PC-9 (cell line): ENCODE results near the gene GALNT2. TPM values are rescaled to one million over a fixed set of nuclear protein-coding genes. Genes with fewer than 3 reads are reported as not detected.

ENCODE experiments used
- BruUV-seq: library from RNA; stranded (reverse); fragments of 400-500 nt; replicated peaks from 2 replicates; lab custom pipeline; 2021; lab: Mats Ljungman, UMichigan
- CTCF ChIA-PET: fragments of 300-600 bp; sonication (Branson Sonifier 250); formaldehyde crosslinking; loops from one replicate; lab custom pipeline; 2022; ENCODE audit warnings: antibody characterized with exemption; lab: Charles Lee
- POLR2A ChIA-PET: fragments of 300-600 bp; sonication (Branson Sonifier 250); formaldehyde crosslinking; loops from one replicate; lab custom pipeline; 2022; ENCODE audit warnings: antibody characterized with exemption; ENCODE audit not compliant: unreplicated experiment; lab: Charles Lee
- DNase-seq, 2 experiments: peaks; one replicate each; pipeline versions ENCODE4 v3.0.0 to v3.0.0-alpha.2; 2015 to 2022; ENCODE audit warnings: mixed read lengths in 1 of 2
- H2AFZ ChIP-seq: fragments of 200-600 bp; sonication (generic); 2 replicates; pipeline ENCODE4 v1.8.1; 2017; ENCODE audit warnings: antibody characterized with exemption
- H3F3A ChIP-seq: fragments of 200-600 bp; sonication (generic); 2 replicates; pipeline ENCODE4 v1.8.1; 2017; ENCODE audit warnings: antibody characterized with exemption, mild to moderate bottlenecking, low read depth; ENCODE audit not compliant: insufficient read depth
- H3K27ac ChIP-seq: fragments of 200-600 bp; sonication (generic); 2 replicates; pipeline ENCODE4 v1.6.1; 2016; ENCODE audit warnings: mixed run types
- H3K27me3 ChIP-seq: fragments of 200-600 bp; sonication (generic); 2 replicates; pipeline ENCODE4 v1.6.1; 2016; ENCODE audit warnings: low read depth, mixed run types; ENCODE audit not compliant: insufficient read depth
- H3K36me3 ChIP-seq: fragments of 200-600 bp; sonication (generic); 2 replicates; pipeline ENCODE4 v1.6.1; 2016; ENCODE audit warnings: low read depth, mixed run types
- H3K4me1 ChIP-seq: fragments of 200-600 bp; sonication (generic); replicated peaks from 2 replicates; pipeline ENCODE4 v1.6.1; 2016; ENCODE audit warnings: mixed run types; ENCODE audit not compliant: insufficient read depth
- H3K4me2 ChIP-seq: fragments of 200-600 bp; sonication (generic); 2 replicates; pipeline ENCODE4 v1.6.1; 2017; ENCODE audit warnings: mixed run types
- H3K4me3 ChIP-seq: fragments of 200-600 bp; sonication (generic); 2 replicates; pipeline ENCODE4 v1.6.1; 2016; ENCODE audit warnings: mixed run types
- H3K79me2 ChIP-seq: fragments of 200-600 bp; sonication (generic); 2 replicates; pipeline ENCODE4 v1.6.1; 2017; ENCODE audit warnings: low read depth, mixed run types
- H3K9me2 ChIP-seq: fragments of 200-600 bp; sonication (generic); 2 replicates; pipeline ENCODE4 v1.8.1; 2017; ENCODE audit warnings: mild to moderate bottlenecking; ENCODE audit not compliant: insufficient read depth
- H3K9me3 ChIP-seq: fragments of 200-600 bp; sonication (generic); 2 replicates; pipeline ENCODE4 v1.8.1; 2016; ENCODE audit warnings: low read depth; ENCODE audit not compliant: insufficient read depth
- H4K20me1 ChIP-seq: fragments of 200-600 bp; sonication (generic); 2 replicates; pipeline ENCODE4 v1.8.1; 2017; ENCODE audit not compliant: insufficient read depth
- EZH2 ChIP-seq: fragments of 200-600 bp; sonication (generic); IDR thresholded peaks from 2 replicates; pipeline ENCODE4 v1.8.0; 2017; ENCODE audit warnings: antibody characterized with exemption, low read depth
- intact Hi-C: fragments of 100-400 bp; cut with micrococcal nuclease; formaldehyde crosslinking; loops from one replicate; pipeline ENCODE4 v1.10.0; 2022; ENCODE audit not compliant: unreplicated experiment
- total RNA-seq: library from RNA; stranded (reverse); gene quantifications from 2 replicates; pipeline ENCODE4 v1.2.3, GENCODE V29; 2021
- TF ChIP-seq, protein P1 (sequence below): fragments of 200-600 bp; sonication (generic); conservative IDR thresholded peaks from 2 replicates; pipeline ENCODE4 v1.6.1; 2017; ENCODE audit warnings: mixed run types, antibody characterized with exemption, mild to moderate bottlenecking, moderate library complexity

Gene GALNT2
- total RNA-seq, 1 experiment from 2014 or later = 121 TPM

DNA sequence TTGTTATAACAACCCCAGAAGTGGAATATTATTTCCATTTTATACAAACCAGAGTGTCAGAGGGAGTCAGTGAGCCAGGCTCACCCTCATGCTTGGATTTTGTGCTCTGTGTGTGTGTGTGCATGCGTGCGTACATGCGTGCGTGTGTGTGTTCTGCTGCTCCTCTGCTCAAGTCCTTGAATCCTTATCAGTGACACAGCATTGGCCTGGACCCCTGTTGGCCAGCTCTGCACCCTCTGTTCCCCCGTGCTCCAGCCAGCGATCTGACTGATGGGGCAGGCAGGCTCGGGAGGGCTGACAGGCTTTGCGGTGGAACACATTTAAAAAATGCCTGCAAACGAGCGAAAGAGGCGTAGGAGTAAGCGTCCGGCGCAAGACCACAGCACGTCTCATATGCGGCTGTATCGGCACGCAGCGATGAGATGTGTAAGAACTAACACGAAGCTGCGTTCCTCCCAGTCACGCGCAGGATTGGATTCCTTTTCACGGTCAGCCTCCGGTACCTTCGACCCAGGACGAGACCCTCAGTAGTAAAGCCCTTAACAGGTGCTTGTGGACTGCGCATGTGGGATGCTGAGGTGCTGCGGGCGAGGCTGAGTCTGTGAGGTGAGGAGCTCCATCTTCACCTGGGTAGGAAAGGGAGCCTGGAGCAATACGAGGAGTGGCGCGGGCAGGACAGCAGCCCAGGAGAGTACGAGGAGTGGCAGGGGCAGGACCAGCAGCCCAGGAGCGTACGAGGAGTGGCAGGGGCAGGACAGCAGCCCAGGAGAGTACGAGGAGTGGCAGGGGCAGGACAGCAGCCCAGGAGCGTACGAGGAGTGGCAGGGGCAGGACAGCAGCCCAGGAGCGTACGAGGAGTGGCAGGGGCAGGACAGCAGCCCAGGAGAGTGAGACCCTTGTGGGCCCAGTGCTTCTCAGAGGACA, 130.9 kb downstream of the GALNT2 start:
- intact Hi-C loops = no loop called here
- no peaks in the 10 kb centered on the region for H3K9me3 ChIP-seq
- no peak overlapping the region for H2AFZ ChIP-seq
- H3K4me1 ChIP-seq = no peaks in the 10 kb centered on the region
- H3K4me2 ChIP-seq = no peak overlapping the region
- H3F3A ChIP-seq = no peaks in the 10 kb centered on the region
- no TSS peak for BruUV-seq
- no peak for DNase-seq
- H3K27me3 ChIP-seq = no peaks in the 10 kb centered on the region
- ChIA-PET CTCF (no interaction called here), POLR2A (no interaction called here)
- H3K4me3 ChIP-seq = no peak overlapping the region
- H4K20me1 ChIP-seq = peaks cover 9% of the 10 kb centered on the region; the same call in 1 of the 2 replicates
- no peaks in the 10 kb centered on the region for H3K79me2 ChIP-seq
- no peak overlapping the region for H3K27ac ChIP-seq
- TF ChIP-seq, protein P1, sequence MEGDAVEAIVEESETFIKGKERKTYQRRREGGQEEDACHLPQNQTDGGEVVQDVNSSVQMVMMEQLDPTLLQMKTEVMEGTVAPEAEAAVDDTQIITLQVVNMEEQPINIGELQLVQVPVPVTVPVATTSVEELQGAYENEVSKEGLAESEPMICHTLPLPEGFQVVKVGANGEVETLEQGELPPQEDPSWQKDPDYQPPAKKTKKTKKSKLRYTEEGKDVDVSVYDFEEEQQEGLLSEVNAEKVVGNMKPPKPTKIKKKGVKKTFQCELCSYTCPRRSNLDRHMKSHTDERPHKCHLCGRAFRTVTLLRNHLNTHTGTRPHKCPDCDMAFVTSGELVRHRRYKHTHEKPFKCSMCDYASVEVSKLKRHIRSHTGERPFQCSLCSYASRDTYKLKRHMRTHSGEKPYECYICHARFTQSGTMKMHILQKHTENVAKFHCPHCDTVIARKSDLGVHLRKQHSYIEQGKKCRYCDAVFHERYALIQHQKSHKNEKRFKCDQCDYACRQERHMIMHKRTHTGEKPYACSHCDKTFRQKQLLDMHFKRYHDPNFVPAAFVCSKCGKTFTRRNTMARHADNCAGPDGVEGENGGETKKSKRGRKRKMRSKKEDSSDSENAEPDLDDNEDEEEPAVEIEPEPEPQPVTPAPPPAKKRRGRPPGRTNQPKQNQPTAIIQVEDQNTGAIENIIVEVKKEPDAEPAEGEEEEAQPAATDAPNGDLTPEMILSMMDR = no peak
- no peak for TF ChIP-seq EZH2
- H3K9me2 ChIP-seq = no peaks in the 10 kb centered on the region
- H3K36me3 ChIP-seq = no peaks in the 10 kb centered on the region

DNA sequence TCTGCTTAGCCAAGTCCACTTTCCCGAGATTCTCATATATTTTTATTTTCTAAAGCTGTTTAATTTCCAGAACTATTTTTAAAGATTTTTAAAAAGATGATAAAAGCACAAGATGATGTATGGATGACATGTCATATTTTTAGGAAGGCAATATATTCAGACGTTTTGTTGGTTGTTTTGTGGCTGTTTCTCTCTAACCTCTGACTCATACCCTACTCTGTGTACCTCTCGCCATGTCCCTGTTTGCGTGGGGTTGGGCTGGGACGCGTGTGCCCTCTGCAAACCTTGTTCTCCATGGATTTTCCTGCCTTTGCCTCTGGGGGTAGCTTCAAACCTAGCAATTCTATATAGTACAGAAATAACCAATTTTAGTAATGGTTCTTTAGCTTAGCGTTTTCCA, 132.0 kb downstream of the GALNT2 start:
- TF ChIP-seq EZH2 = no peak
- TF ChIP-seq, protein P1 = no peak
- CTCF ChIA-PET = no interaction called here
- Histone ChIP-seq H3K4me1 (peaks cover 1% of the 10 kb centered on the region; the same call in 1 of the 2 replicates), H4K20me1 (0 out of 2 replicates have a peak, but pooled peaks cover 4% of the 10 kb centered on the region), H3K27me3 (no peaks in the 10 kb centered on the region), H3K9me2 (no peaks in the 10 kb centered on the region), H3F3A (0 out of 2 replicates have a peak, but pooled peaks cover under 1% of the 10 kb centered on the region), H3K36me3 (no peaks in the 10 kb centered on the region), H3K4me2 (no peak overlapping the region), H3K4me3 (no peak overlapping the region), H3K79me2 (no peaks in the 10 kb centered on the region), H3K27ac (no peak overlapping the region), H2AFZ (no peak overlapping the region), H3K9me3 (no peaks in the 10 kb centered on the region)
- intact Hi-C loops = no loop called here
- POLR2A ChIA-PET = no interaction called here
- no peak for DNase-seq
- BruUV-seq = no TSS peak

DNA sequence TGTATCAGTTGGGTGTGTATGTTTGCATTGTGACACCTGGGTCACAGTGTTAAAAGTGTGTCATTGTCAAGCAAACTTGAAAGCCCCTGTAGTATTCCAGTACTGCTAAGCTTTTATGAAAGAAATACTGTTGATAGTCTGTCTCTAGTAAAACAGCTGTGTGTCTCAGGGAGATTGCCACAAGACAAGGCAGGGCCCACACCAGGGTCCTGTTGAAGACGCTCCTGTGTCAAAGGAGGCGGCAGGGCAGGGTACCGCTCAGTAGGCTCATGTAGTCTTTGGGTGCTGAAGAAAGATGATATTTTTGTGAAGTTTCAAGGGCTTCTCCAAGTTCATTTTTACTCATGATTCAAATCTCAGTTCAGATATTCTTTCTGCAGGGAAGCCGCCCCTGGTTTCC, 132.5 kb downstream of the GALNT2 start:
- Histone ChIP-seq H3K9me2 (no peaks in the 10 kb centered on the region), H3K4me3 (no peak overlapping the region), H3K4me1 (peaks cover 6% of the 10 kb centered on the region), H3K27me3 (no peaks in the 10 kb centered on the region), H3F3A (peaks cover 5% of the 10 kb centered on the region; the same call in 1 of the 2 replicates), H3K9me3 (no peaks in the 10 kb centered on the region), H3K79me2 (no peaks in the 10 kb centered on the region), H2AFZ (no peak overlapping the region), H4K20me1 (0 out of 2 replicates have a peak, but pooled peaks cover under 1% of the 10 kb centered on the region), H3K36me3 (no peaks in the 10 kb centered on the region), H3K27ac (no peak overlapping the region), H3K4me2 (no peak overlapping the region)
- intact Hi-C loops = no loop called here
- POLR2A ChIA-PET = no interaction called here
- CTCF ChIA-PET = no interaction called here
- no TSS peak for BruUV-seq
- no peak for TF ChIP-seq EZH2
- TF ChIP-seq, protein P1 = no peak
- no peak for DNase-seq
